ENCODE results near the gene C1QTNF8. TPM values are rescaled to one million over a fixed set of nuclear protein-coding genes. Genes with fewer than 3 reads are reported as not detected.

Gene C1QTNF8
- total RNA-seq, 1 experiment from 2014 or later = not detected

GRCh38 chr16:1113489-1113888 is 17.4 kb upstream of the C1QTNF8 start:
- no peaks in the 10 kb centered on the region for H3K36me3 Mint-ChIP-seq (ENCODE audit: insufficient read depth in 1 of 3, low read depth in 3 of 3)
- no peak for TF ChIP-seq CTCF (conservative IDR thresholded peaks at IDR 0.05)
- H3T11ph ChIP-seq (ENCODE audit: low read length) = no peak overlapping the region
- DNase-seq = no peak
- no peak overlapping the region for H3K27ac Mint-ChIP-seq
- no peaks in the 10 kb centered on the region for H4K20me1 ChIP-seq (ENCODE audit: control insufficient read depth, insufficient read depth, insufficient read length)
- no peaks in the 10 kb centered on the region for H3K79me2 ChIP-seq (ENCODE audit: insufficient read depth, low read length)
- no peaks in the 10 kb centered on the region for H3K4me1 ChIP-seq (ENCODE audit: insufficient read depth, low read length)
- H3K9me3 Mint-ChIP-seq = no peaks in the 10 kb centered on the region
- no peak overlapping the region for H3K4ac ChIP-seq (ENCODE audit: low read depth, low read length)
- no CpG with 5 or more reads among the region's 16 CpGs for WGBS (ENCODE audit: extremely low coverage, insufficient read length, low lambda C conversion rate)
- no peak overlapping the region for H2BK15ac ChIP-seq (ENCODE audit: low read depth, low read length)
- no peak overlapping the region for H3K4me3 Mint-ChIP-seq
- H3K23ac ChIP-seq (ENCODE audit: insufficient read length, low read depth, low read length) = no peak overlapping the region
- no peaks in the 10 kb centered on the region for H3K79me1 ChIP-seq (ENCODE audit: insufficient read depth, low read depth, low read length, poor library complexity, severe bottlenecking)
- peaks cover 2% of the 10 kb centered on the region for H3K23me2 ChIP-seq (ENCODE audit: insufficient read length, low read depth, low read length, poor library complexity, severe bottlenecking)
- no peak overlapping the region for H4K5ac ChIP-seq (ENCODE audit: insufficient read length, low read depth, low read length)
- no peak overlapping the region for H3K14ac ChIP-seq (ENCODE audit: insufficient read depth, low read length)
- no peak overlapping the region for H3K18ac ChIP-seq (ENCODE audit: insufficient read length, low read depth, low read length)
- H4K91ac ChIP-seq (ENCODE audit: insufficient read length, low read depth, low read length) = no peak overlapping the region
- peaks cover 51% of the 10 kb centered on the region for H3K27me3 Mint-ChIP-seq (ENCODE audit: low read depth)
- H2AFZ ChIP-seq (ENCODE audit: low read length) = no peak overlapping the region
- no peak overlapping the region for H2AK5ac ChIP-seq (ENCODE audit: insufficient read length, low read length)
- H3K56ac ChIP-seq (ENCODE audit: insufficient read length, low read depth, low read length) = no peak overlapping the region
- H3K4me1 Mint-ChIP-seq = no peaks in the 10 kb centered on the region
- H2BK5ac ChIP-seq (ENCODE audit: insufficient read length, low read length) = no peak overlapping the region
- no peak overlapping the region for H4K8ac ChIP-seq (replicated peaks; ENCODE audit: insufficient read length, low read depth, low read length)
- H2BK20ac ChIP-seq (ENCODE audit: low read depth, low read length, poor library complexity, severe bottlenecking) = no peak overlapping the region
- no peaks in the 10 kb centered on the region for H3K27me3 ChIP-seq (ENCODE audit: insufficient read depth, low read length)
- no peaks in the 10 kb centered on the region for H3K9me3 ChIP-seq (ENCODE audit: control insufficient read depth, low read depth, low read length)
- H3K9ac ChIP-seq (ENCODE audit: extremely low read depth, insufficient read length, low read length) = no peak overlapping the region
- H2BK120ac ChIP-seq (ENCODE audit: low read depth, low read length, poor library complexity, severe bottlenecking) = no peak overlapping the region
- no peak overlapping the region for H3K4me2 ChIP-seq (ENCODE audit: insufficient read depth, insufficient read length, low read length)
- H3K27ac ChIP-seq (ENCODE audit: insufficient read length, low read depth, low read length) = no peak overlapping the region
- H2BK12ac ChIP-seq (ENCODE audit: insufficient read length, low read depth, low read length) = no peak overlapping the region
